ENCODE data around the gene CROCC.

DNA sequence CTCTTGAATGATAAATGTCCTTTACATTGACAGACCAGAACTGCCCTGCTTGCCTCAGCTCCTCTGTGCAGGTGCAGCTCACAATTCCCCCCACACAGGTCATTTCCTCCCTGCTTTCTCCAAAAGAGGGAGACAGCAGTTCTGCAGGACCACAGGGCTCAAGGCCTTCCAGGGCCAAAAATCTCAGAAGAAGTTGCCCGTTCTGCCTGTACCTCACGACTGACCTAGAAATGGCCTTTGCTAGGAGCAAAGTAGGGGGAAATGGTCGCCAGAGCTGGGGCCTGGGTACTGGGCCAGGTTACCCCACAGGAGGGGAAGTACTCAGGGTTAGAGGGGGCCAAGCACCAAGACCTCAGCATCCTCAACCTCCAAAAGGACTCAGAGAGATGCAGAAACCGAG is 14.9 kb upstream of the CROCC start:
- TF ChIP-seq SIN3A (IDR thresholded peaks at IDR 0.05; ENCODE audit: borderline replicate concordance, insufficient read depth, low read length) (no peak), TAF1 (IDR thresholded peaks at IDR 0.05; ENCODE audit: borderline replicate concordance, insufficient read depth, low read length) (no peak), POLR2AphosphoS5 (IDR thresholded peaks at IDR 0.05; ENCODE audit: low read depth, low read length) (no peak)
- TF ChIP-seq, protein P1, sequence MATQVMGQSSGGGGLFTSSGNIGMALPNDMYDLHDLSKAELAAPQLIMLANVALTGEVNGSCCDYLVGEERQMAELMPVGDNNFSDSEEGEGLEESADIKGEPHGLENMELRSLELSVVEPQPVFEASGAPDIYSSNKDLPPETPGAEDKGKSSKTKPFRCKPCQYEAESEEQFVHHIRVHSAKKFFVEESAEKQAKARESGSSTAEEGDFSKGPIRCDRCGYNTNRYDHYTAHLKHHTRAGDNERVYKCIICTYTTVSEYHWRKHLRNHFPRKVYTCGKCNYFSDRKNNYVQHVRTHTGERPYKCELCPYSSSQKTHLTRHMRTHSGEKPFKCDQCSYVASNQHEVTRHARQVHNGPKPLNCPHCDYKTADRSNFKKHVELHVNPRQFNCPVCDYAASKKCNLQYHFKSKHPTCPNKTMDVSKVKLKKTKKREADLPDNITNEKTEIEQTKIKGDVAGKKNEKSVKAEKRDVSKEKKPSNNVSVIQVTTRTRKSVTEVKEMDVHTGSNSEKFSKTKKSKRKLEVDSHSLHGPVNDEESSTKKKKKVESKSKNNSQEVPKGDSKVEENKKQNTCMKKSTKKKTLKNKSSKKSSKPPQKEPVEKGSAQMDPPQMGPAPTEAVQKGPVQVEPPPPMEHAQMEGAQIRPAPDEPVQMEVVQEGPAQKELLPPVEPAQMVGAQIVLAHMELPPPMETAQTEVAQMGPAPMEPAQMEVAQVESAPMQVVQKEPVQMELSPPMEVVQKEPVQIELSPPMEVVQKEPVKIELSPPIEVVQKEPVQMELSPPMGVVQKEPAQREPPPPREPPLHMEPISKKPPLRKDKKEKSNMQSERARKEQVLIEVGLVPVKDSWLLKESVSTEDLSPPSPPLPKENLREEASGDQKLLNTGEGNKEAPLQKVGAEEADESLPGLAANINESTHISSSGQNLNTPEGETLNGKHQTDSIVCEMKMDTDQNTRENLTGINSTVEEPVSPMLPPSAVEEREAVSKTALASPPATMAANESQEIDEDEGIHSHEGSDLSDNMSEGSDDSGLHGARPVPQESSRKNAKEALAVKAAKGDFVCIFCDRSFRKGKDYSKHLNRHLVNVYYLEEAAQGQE (IDR thresholded peaks at IDR 0.05; ENCODE audit: insufficient read depth in 1 of 2, low read depth in 2 of 2, low read length in 2 of 2): no peak

All from PFSK-1 (cell line).